GM10266 (cell line): ENCODE data around the gene C1orf74.

ENCODE experiments used
- DNase-seq: peaks from one replicate; pipeline ENCODE4 v3.0.0; 2012; ENCODE audit errors: extremely low spot score
- CTCF ChIP-seq: IDR thresholded peaks from 2 replicates; pipeline ENCODE4 v1.5.1; 2012; ENCODE audit warnings: mild to moderate bottlenecking, low read depth; ENCODE audit not compliant: control insufficient read depth, insufficient read depth; ENCODE audit errors: missing control alignments

C1orf74 gene

GRCh38 chr1:209784265-209785169 is at the start of gene C1orf74:
TSS of gene C1orf74 (minus strand) at chr1:209784559. CDS start at chr1:209783634, 925 bp downstream.
- TF ChIP-seq CTCF = no peak
- peak; percentile 95 for DNase-seq

- DNase-seq = no peak
- no peak for TF ChIP-seq CTCF
Observed at GRCh38 chr1:209831615-209832014, 47.3 kb upstream of the C1orf74 start.

DNA sequence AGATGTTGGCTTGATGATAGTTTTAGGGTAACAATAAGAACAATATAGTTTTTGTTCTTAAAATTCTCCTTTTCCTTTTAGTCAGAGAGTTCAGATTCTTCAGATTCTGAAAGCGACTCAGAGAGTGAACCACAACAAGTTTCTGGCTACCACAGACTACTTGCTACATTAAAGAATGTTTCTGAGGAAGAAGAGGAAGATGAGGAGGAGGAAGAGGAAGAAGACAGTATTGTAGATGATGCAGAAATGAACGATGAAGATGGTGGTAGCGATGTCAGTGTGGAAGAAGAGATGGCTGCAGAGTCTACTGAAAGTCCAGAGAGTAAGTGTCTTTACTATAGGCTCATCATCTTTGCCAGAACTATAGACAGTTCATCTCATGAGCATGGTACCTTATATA is 46.4 kb upstream of the C1orf74 start:
- DNase-seq = no peak
- TF ChIP-seq CTCF = no peak

GRCh38 chr1:209829716-209830115 is 45.4 kb upstream of the C1orf74 start:
- TF ChIP-seq CTCF = no peak
- DNase-seq = no peak

GRCh38 chr1:209827384-209828262 is 43.3 kb upstream of the C1orf74 start, which contains the start of gene UTP25:
TSS of gene UTP25 (plus strand) at chr1:209827972. CDS start at chr1:209828064, 92 bp downstream.
- peak; percentile 85 for DNase-seq
- peak; percentile 64 for TF ChIP-seq CTCF

DNA sequence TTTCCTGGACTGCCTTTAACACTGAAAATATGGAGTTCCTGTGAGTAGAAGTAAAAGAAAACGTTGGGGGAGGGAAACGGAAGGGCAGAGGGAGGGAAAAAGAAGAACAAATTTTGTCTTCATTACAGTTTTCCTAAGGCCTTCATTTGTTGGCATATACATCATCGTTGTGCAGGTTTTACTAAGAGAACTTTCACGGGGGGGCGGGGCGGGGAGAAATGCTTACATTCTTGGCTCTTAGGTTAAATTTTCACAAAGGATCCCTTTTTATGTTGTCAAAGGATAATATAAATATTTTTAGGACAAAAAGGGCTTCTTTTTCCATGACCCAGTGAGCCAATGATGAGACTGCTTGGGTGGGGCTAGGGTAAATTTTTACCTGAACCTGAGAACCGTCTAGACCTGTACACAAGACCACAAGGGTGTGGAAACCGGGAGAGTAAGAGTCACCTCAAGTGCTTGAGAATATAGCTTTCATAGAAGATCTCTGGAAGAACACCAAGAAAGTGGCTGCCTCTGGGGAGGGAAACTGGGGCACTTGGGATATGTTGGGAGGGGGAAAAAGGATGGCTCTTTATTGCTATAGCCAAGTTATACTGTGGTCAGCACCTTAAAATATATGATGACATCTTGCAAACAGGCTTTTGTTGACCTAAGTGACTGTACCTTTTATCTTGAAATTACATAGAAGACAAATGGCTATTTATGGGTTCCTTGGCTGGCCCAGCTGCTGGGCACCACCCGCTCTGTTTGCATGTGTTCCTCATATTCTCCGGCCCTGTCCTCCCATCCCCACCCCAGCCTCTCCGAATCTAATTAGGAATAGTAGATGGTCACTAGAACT is 41.5 kb upstream of the C1orf74 start:
- no peak for TF ChIP-seq CTCF
- DNase-seq = no peak
